ENCODE measurements around the gene TASP1.
"Not testable (repeated sequence)": the region's sequence is repeated elsewhere in the genome, so short reads cannot be mapped to it uniquely, and the experiment has no call there.

Gene TASP1

GRCh38 chr20:13654463-13655023 lies 15.8 kb upstream of the TASP1 start:
- H3K27ac ChIP-seq: no peak overlapping the region
- no peak overlapping the region for H3K4me3 ChIP-seq

GRCh38 chr20:13650474-13650873 lies 11.7 kb upstream of the TASP1 start:
- Histone ChIP-seq H3K4me3 (no peak overlapping the region), H3K27ac (no peak overlapping the region)

GRCh38 chr20:13648291-13649228 lies 9.8 kb upstream of the TASP1 start:
- Histone ChIP-seq H3K27ac (no peak overlapping the region), H3K4me3 (no peak overlapping the region)

GRCh38 chr20:13644010-13644409 lies 5.3 kb upstream of the TASP1 start:
- Histone ChIP-seq H3K4me3 (no peak overlapping the region), H3K27ac (no peak overlapping the region)

- peak overlapping the region; percentile 65 to 96 (median 87) for H3K4me3 ChIP-seq
- peak overlapping the region in 14 of 21 experiments; percentile 63 to 94 (median 88) for H3K27ac ChIP-seq
Observed at GRCh38 chr20:13639150-13639497, 392 bp upstream of the TASP1 start.

- peak overlapping the region; percentile 65 to 96 (median 87) for H3K4me3 ChIP-seq
- peak overlapping the region in 20 of 21 experiments; percentile 40 to 94 (median 86) for H3K27ac ChIP-seq
Observed at GRCh38 chr20:13638162-13638495, 603 bp downstream of the TASP1 start.

- H3K27ac ChIP-seq: no peak overlapping the region
Observed at GRCh38 chr20:13632431-13632830, 6.3 kb downstream of the TASP1 start.

GRCh38 chr20:13627525-13627924 lies 11.2 kb downstream of the TASP1 start:
- not testable (repeated sequence) for H3K4me3 ChIP-seq
- peak overlapping the region in 1 of 21 experiments; percentile 16 for H3K27ac ChIP-seq

More at GRCh38 chr20:13632431-13632830, 6.3 kb downstream of the TASP1 start:
- H3K4me3 ChIP-seq: no peak overlapping the region

GRCh38 chr20:13626724-13627123 lies 12.0 kb downstream of the TASP1 start:
- H3K27ac ChIP-seq: no peak overlapping the region
- H3K4me3 ChIP-seq: no peak overlapping the region

GRCh38 chr20:13625304-13625979 lies 13.3 kb downstream of the TASP1 start:
- H3K27ac ChIP-seq: no peak overlapping the region

GRCh38 chr20:13619415-13619814 lies 19.3 kb downstream of the TASP1 start:
- H3K4me3 ChIP-seq, H3K27ac ChIP-seq: not testable (repeated sequence)

More at GRCh38 chr20:13625304-13625979, 13.3 kb downstream of the TASP1 start:
- no peak overlapping the region for H3K4me3 ChIP-seq

- peak overlapping the region in 1 of 21 experiments; percentile 6 for H3K27ac ChIP-seq
- H3K4me3 ChIP-seq: not testable (repeated sequence)
Observed at GRCh38 chr20:13618456-13618855, 20.3 kb downstream of the TASP1 start.

GRCh38 chr20:13617585-13617984 lies 21.1 kb downstream of the TASP1 start:
- H3K27ac ChIP-seq, H3K4me3 ChIP-seq: not testable (repeated sequence)

- not testable (repeated sequence) for H3K27ac ChIP-seq, H3K4me3 ChIP-seq
Observed at GRCh38 chr20:13616713-13617112, 22.0 kb downstream of the TASP1 start.

- H3K27ac ChIP-seq: no peak overlapping the region
- no peak overlapping the region for H3K4me3 ChIP-seq
Observed at GRCh38 chr20:13613917-13614316, 24.8 kb downstream of the TASP1 start.

- no peak overlapping the region for H3K4me3 ChIP-seq
- H3K27ac ChIP-seq: no peak overlapping the region
Observed at GRCh38 chr20:13611611-13612125, 27.1 kb downstream of the TASP1 start.

- no peak overlapping the region for H3K27ac ChIP-seq
Observed at GRCh38 chr20:13610184-13610583, 28.5 kb downstream of the TASP1 start.

GRCh38 chr20:13608066-13608465 lies 30.7 kb downstream of the TASP1 start:
- Histone ChIP-seq H3K4me3 (no peak overlapping the region), H3K27ac (no peak overlapping the region)

More at GRCh38 chr20:13610184-13610583, 28.5 kb downstream of the TASP1 start:
- H3K4me3 ChIP-seq: no peak overlapping the region

- not testable (repeated sequence) for H3K4me3 ChIP-seq, H3K27ac ChIP-seq
Observed at GRCh38 chr20:13593423-13593822, 45.3 kb downstream of the TASP1 start.

- Histone ChIP-seq H3K27ac (no peak overlapping the region), H3K4me3 (no peak overlapping the region)
Observed at GRCh38 chr20:13588049-13588448, 50.7 kb downstream of the TASP1 start.
